Activated CD8-positive, alpha-beta memory T cell treated with anti-CD3 and anti-CD28 coated beads for 48 hours (primary cell): Measurements from ENCODE around the gene TEX29.

Experiments used
- DNase-seq, 3 experiments: peaks; one replicate each; pipeline ENCODE4 v3.0.0-alpha.2; 2020; ENCODE audit warnings: low read depth in 2 of 3, low spot score in 2 of 3

Gene TEX29

GRCh38 chr13:111289251-111289650 lies 31.2 kb upstream of the TEX29 start:
- no peak for DNase-seq

GRCh38 chr13:111291908-111292307 lies 28.5 kb upstream of the TEX29 start:
- no peak for DNase-seq

GRCh38 chr13:111292710-111293485 lies 27.5 kb upstream of the TEX29 start:
- DNase-seq: no peak

- DNase-seq: no peak
These were observed 24.6 kb upstream of the TEX29 start for GRCh38 chr13:111295886-111296285.

- no peak for DNase-seq
These were observed 24.0 kb upstream of the TEX29 start for GRCh38 chr13:111296417-111296816.

GRCh38 chr13:111298214-111298975 lies 22.0 kb upstream of the TEX29 start:
- no peak for DNase-seq

GRCh38 chr13:111302045-111302726 lies 18.3 kb upstream of the TEX29 start:
- DNase-seq: no peak

- no peak for DNase-seq
These were observed 16.9 kb upstream of the TEX29 start for GRCh38 chr13:111303559-111303958.

GRCh38 chr13:111304041-111304544 lies 16.3 kb upstream of the TEX29 start:
- no peak for DNase-seq

- DNase-seq: no peak
These were observed 15.7 kb upstream of the TEX29 start for GRCh38 chr13:111304603-111305289.

- no peak for DNase-seq
These were observed 7.4 kb upstream of the TEX29 start for GRCh38 chr13:111312944-111313590.

GRCh38 chr13:111313911-111314425 lies 6.5 kb upstream of the TEX29 start:
- DNase-seq: no peak

- DNase-seq: no peak
These were observed 5.6 kb upstream of the TEX29 start for GRCh38 chr13:111314852-111315251.

GRCh38 chr13:111315347-111315995 lies 5.0 kb upstream of the TEX29 start:
- DNase-seq: no peak

GRCh38 chr13:111316161-111316730 lies 4.2 kb upstream of the TEX29 start:
- DNase-seq: no peak

- DNase-seq: no peak
These were observed 3.3 kb upstream of the TEX29 start for GRCh38 chr13:111317042-111317550.

- DNase-seq: no peak
These were observed 2.7 kb upstream of the TEX29 start for GRCh38 chr13:111317571-111318345.

- no peak for DNase-seq
These were observed 2.1 kb upstream of the TEX29 start for GRCh38 chr13:111318386-111318785.

GRCh38 chr13:111319521-111319920 lies 921 bp upstream of the TEX29 start:
- DNase-seq: no peak
